GM12878 (cell line): ENCODE results near the gene ARVCF. TPM values are rescaled to one million over a fixed set of nuclear protein-coding genes. Genes with fewer than 3 reads are reported as not detected.

ENCODE experiments used
- ATAC-seq: fragments of 200-7000 bp; cut with Tn5 transposase; 3 replicates; pipeline ENCODE4 v1.9.1; 2020; ENCODE audit warnings: mild to moderate bottlenecking, moderate library complexity
- BruUV-seq: library from RNA; stranded (reverse); fragments of 400-500 nt; replicated peaks from 2 replicates; lab custom pipeline; 2021; lab: Mats Ljungman, UMichigan
- CTCF ChIA-PET: fragments of 300-600 bp; sonication (Branson Sonifier 250); formaldehyde crosslinking; extraction: SDS; loops from one replicate; lab custom pipeline; 2021; ENCODE audit warnings: inconsistent platforms; lab: Yijun Ruan, JAX
- POLR2A ChIA-PET: fragments of 350-600 bp; formaldehyde crosslinking; extraction: SDS; loops from one replicate; lab custom pipeline; 2021; ENCODE audit warnings: inconsistent platforms; lab: Charles Lee
- RAD21 ChIA-PET: fragments of 300-600 bp; sonication (Branson Sonifier 250); formaldehyde crosslinking; loops from one replicate; lab custom pipeline; 2023; ENCODE audit warnings: antibody characterized with exemption; ENCODE audit not compliant: unreplicated experiment; lab: Charles Lee
- SMC1A ChIA-PET: fragments of 300-600 bp; sonication (Branson Sonifier 250); formaldehyde crosslinking; loops from one replicate; lab custom pipeline; 2023; ENCODE audit not compliant: unreplicated experiment, uncharacterized antibody; lab: Charles Lee
- DNase-seq: peaks from one replicate; pipeline ENCODE4 v3.0.0-alpha.2; 2011; ENCODE audit warnings: low read depth, low spot score
- FAIRE-seq: peaks from 3 replicates; lab custom pipeline; 2011; peaks lifted over from hg19 to GRCh38; lab: Jason Lieb, UNC
- H2AFZ ChIP-seq: 2 replicates; pipeline ENCODE4 v1.6.0; 2011; ENCODE audit warnings: low read depth, low read length, control low read depth; ENCODE audit not compliant: control insufficient read depth
- H3K27ac ChIP-seq: 2 replicates; pipeline ENCODE4 v1.5.1; 2011; ENCODE audit warnings: control low read depth; ENCODE audit not compliant: control insufficient read depth, insufficient read depth
- H3K27me3 ChIP-seq, 2 experiments: replicated peaks in 1 of 2; 2 replicates each; pipeline versions ENCODE4 v1.6.0 to v1.6.1; 2011; ENCODE audit warnings: low read length in 1 of 2; ENCODE audit not compliant: control insufficient read depth in 2 of 2, insufficient read depth in 2 of 2
- H3K36me3 ChIP-seq, 2 experiments: 2 replicates each; pipeline ENCODE4 v1.5.1; 2011; ENCODE audit warnings: low read length in 1 of 2; ENCODE audit not compliant: control insufficient read depth in 2 of 2, insufficient read depth in 2 of 2
- H3K4me1 ChIP-seq: 2 replicates; pipeline ENCODE4 v1.6.1; 2011; ENCODE audit warnings: mild to moderate bottlenecking, low read length, moderate library complexity, mixed read lengths; ENCODE audit not compliant: control insufficient read depth, insufficient read depth
- H3K4me2 ChIP-seq: 2 replicates; pipeline ENCODE4 v1.6.0; 2011; ENCODE audit warnings: control low read depth; ENCODE audit not compliant: control insufficient read depth, insufficient read depth
- H3K4me3 ChIP-seq: fragments of 200-600 bp; sonication (generic); 2 replicates; pipeline ENCODE4 v1.5.1; 2016
- H3K79me2 ChIP-seq: 2 replicates; pipeline ENCODE4 v1.6.0; 2011; ENCODE audit warnings: low read length; ENCODE audit not compliant: control insufficient read depth, insufficient read depth
- H3K9ac ChIP-seq: 2 replicates; pipeline ENCODE4 v1.8.0; 2011; ENCODE audit warnings: low read length, control low read depth, mixed read lengths; ENCODE audit not compliant: control insufficient read depth, insufficient read depth
- H3K9me3 ChIP-seq: replicated peaks from 3 replicates; pipeline ENCODE4 v1.5.1; 2011; ENCODE audit warnings: mild to moderate bottlenecking, low read length; ENCODE audit not compliant: control insufficient read depth, insufficient read depth
- H4K20me1 ChIP-seq: 2 replicates; pipeline ENCODE4 v1.6.0; 2011; ENCODE audit not compliant: control insufficient read depth, insufficient read depth
- MXI1 ChIP-seq: fragments of 150-350 bp; IDR thresholded peaks from 2 replicates; pipeline ENCODE4 v1.6.1; 2011; ENCODE audit warnings: low read depth, mild to moderate bottlenecking, inconsistent platforms, low read length, improper control_type of control experiment
- POLR2A ChIP-seq: IDR thresholded peaks from 2 replicates; pipeline ENCODE4 v1.6.1; 2011; ENCODE audit warnings: low read depth, mild to moderate bottlenecking, low read length
- TCF7 ChIP-seq: IDR thresholded peaks from 2 replicates; pipeline ENCODE4 v1.6.1; 2014; ENCODE audit warnings: antibody characterized with exemption, borderline replicate concordance
- YBX1 ChIP-seq: fragments of 450-650 bp; IDR thresholded peaks from 2 replicates; pipeline ENCODE4 v1.6.1; 2016; ENCODE audit warnings: antibody characterized with exemption
- WGBS: methylation state at CpG from one replicate; pipeline ENCODE4 v1.1.6; 2016; ENCODE audit warnings: low lambda C conversion rate; ENCODE audit not compliant: insufficient replicate concordance, insufficient coverage; ENCODE audit errors: missing lambda C conversion rate; 5-methylcytosine and 5-hydroxymethylcytosine counted together
- in situ Hi-C: fragments of 300-500 bp; cut with MboI; formaldehyde crosslinking; loops from 9 replicates; pipeline ENCODE4 v1.14.3; 2018; ENCODE audit warnings: mixed read lengths
- intact Hi-C: fragments of 100-400 bp; cut with micrococcal nuclease; formaldehyde crosslinking; loops from one replicate; pipeline ENCODE4 v1.14.2; 2022; ENCODE audit not compliant: unreplicated experiment
- polyA plus RNA-seq, 11 experiments: library from polyadenylated mRNA; depleted of rRNA in 4 of 11; unstranded in 6 of 11; stranded (reverse) in 5 of 11; fragments of >200 nt; fragmentation: Nextera tagmentation in 4 of 11; fragmentation: Illumina TruSeq in 1 of 11; extraction: Ambion mirVana in 4 of 11; extraction: Trizol in 1 of 11; gene quantifications; 1 replicate in 1 of 11; 2 replicates in 10 of 11; pipeline versions ENCODE4 v1.2.1 to v1.2.3, GENCODE V29; 2011 to 2016; ENCODE audit warnings: inconsistent platforms in 2 of 11, missing spikeins in 2 of 11, low read depth in 1 of 11
- total RNA-seq, 4 experiments: library from RNA; depleted of rRNA in 3 of 4; stranded (reverse); fragments of >200 nt in 3 of 4; fragmentation: Illumina TruSeq in 1 of 4; extraction: Trizol in 1 of 4; gene quantifications; 2 replicates each; pipeline versions ENCODE4 v1.2.1 to v1.2.3, GENCODE V29; 2013 to 2021

The ARVCF gene
- total and polyA plus RNA-seq, 10 of the 15 experiments (the other 5 are each of a cell fraction or from before 2014, with no cell fraction given), result 0.13 to 1.9 (median 1.0) TPM; not detected in 2

GRCh38 chr22:20053407-20054033, 36.9 kb upstream of the ARVCF start:
- Histone ChIP-seq H3K36me3 (peaks cover 6 to 8% of the 10 kb centered on the region in 2 experiments; a peak in 3 of 4 replicates), H3K9me3 (peaks cover 2% of the 10 kb centered on the region; the same call in 2 of the 3 replicates), H3K4me1 (no peaks in the 10 kb centered on the region), H2AFZ (no peak overlapping the region), H3K4me3 (no peak overlapping the region), H3K27ac (no peak overlapping the region), H3K79me2 (no peaks in the 10 kb centered on the region), H3K4me2 (no peak overlapping the region), H4K20me1 (no peaks in the 10 kb centered on the region), H3K27me3 (no peaks in the 10 kb centered on the region), H3K9ac (no peak overlapping the region)
- ChIA-PET POLR2A (no interaction called here), SMC1A (no interaction called here), RAD21 (no interaction called here), CTCF (no interaction called here)
- BruUV-seq, result no TSS peak
- in situ Hi-C loops, result no loop called here
- 68% methylated on average over 14 of the region's 14 CpGs for WGBS
- ATAC-seq, result no peak
- intact Hi-C loops, result no loop called here
- TF ChIP-seq TCF7, result no peak
- TF ChIP-seq MXI1, result no peak
- no peak for DNase-seq
- no peak for FAIRE-seq

GRCh38 chr22:20052309-20053259, 36.0 kb upstream of the ARVCF start:
- Histone ChIP-seq H3K9ac (no peak overlapping the region), H3K27me3 (no peaks in the 10 kb centered on the region), H3K4me3 (no peak overlapping the region), H3K36me3 (peaks cover 6 to 8% of the 10 kb centered on the region in 2 experiments; a peak in 3 of 4 replicates), H3K9me3 (peaks cover 2% of the 10 kb centered on the region; the same call in 2 of the 3 replicates), H3K27ac (no peak overlapping the region)
- POLR2A ChIA-PET, result no interaction called here
- 94% methylated on average over 22 of the region's 26 CpGs for WGBS
- no TSS peak for BruUV-seq
- CTCF ChIA-PET, result interaction anchor here (0.6 kb wide), 1 partner anchor 82 kb away, joined by 3 read pairs; no protein-coding TSS in a partner anchor
- intact Hi-C loops, result no loop called here
- TF ChIP-seq YBX1 (no peak), POLR2A (0 out of 2 replicates have a peak, but pooled peaks have one; percentile 16)
- TF ChIP-seq, all 136 proteins: peak for 1
- SMC1A ChIA-PET, result no interaction called here
- H2AFZ ChIP-seq, result no peak overlapping the region
- H3K4me2 ChIP-seq, result no peak overlapping the region
- H3K79me2 ChIP-seq, result no peaks in the 10 kb centered on the region
- no peaks in the 10 kb centered on the region for H4K20me1 ChIP-seq
- RAD21 ChIA-PET, result no interaction called here
- in situ Hi-C loops, result no loop called here
- FAIRE-seq, result no peak
- ATAC-seq, result no peak
- DNase-seq, result no peak
- no peaks in the 10 kb centered on the region for H3K4me1 ChIP-seq
